ENCODE data around the gene PBX1. TPM values are rescaled to one million over a fixed set of nuclear protein-coding genes. Genes with fewer than 3 reads are reported as not detected.

Gene PBX1
- total RNA-seq, 2 experiments from 2014 or later = not detected

GRCh38 chr1:164629971-164630370 is 71.0 kb downstream of the PBX1 start:
- Mint-ChIP-seq H3K36me3 (ENCODE audit: low read depth) (no peaks in the 10 kb centered on the region), H3K4me3 (no peak overlapping the region), H3K27ac (no peak overlapping the region), H3K4me1 (ENCODE audit: low read depth) (no peaks in the 10 kb centered on the region), H3K9me3 (no peaks in the 10 kb centered on the region), H3K27me3 (peaks cover 1% of the 10 kb centered on the region)
- no peak for ATAC-seq
- no peak for DNase-seq
- CTCF ChIA-PET = no interaction called here
- POLR2A ChIA-PET = no interaction called here
- intact Hi-C loops (cut with micrococcal nuclease) = no loop called here
- no peak for TF ChIP-seq CTCF (IDR thresholded peaks at IDR 0.05)

GRCh38 chr1:164630626-164631396 is 71.8 kb downstream of the PBX1 start:
- TF ChIP-seq CTCF (IDR thresholded peaks at IDR 0.05) = no peak
- no peak for DNase-seq
- intact Hi-C loops (cut with micrococcal nuclease) = no loop called here
- ChIA-PET POLR2A (no interaction called here), CTCF (no interaction called here)
- H3K9me3 Mint-ChIP-seq = no peaks in the 10 kb centered on the region
- no peaks in the 10 kb centered on the region for H3K4me1 Mint-ChIP-seq (ENCODE audit: low read depth)
- no peaks in the 10 kb centered on the region for H3K36me3 Mint-ChIP-seq (ENCODE audit: low read depth)
- no peak overlapping the region for H3K27ac Mint-ChIP-seq
- H3K27me3 Mint-ChIP-seq = no peaks in the 10 kb centered on the region
- H3K4me3 Mint-ChIP-seq = no peak overlapping the region
- ATAC-seq = no peak

GRCh38 chr1:164631751-164632150 is 72.8 kb downstream of the PBX1 start:
- ATAC-seq = no peak
- intact Hi-C loops (cut with micrococcal nuclease) = no loop called here
- Mint-ChIP-seq H3K4me3 (no peak overlapping the region), H3K27me3 (no peaks in the 10 kb centered on the region), H3K36me3 (ENCODE audit: low read depth) (no peaks in the 10 kb centered on the region), H3K27ac (no peak overlapping the region), H3K9me3 (no peaks in the 10 kb centered on the region), H3K4me1 (ENCODE audit: low read depth) (no peaks in the 10 kb centered on the region)
- CTCF ChIA-PET = no interaction called here
- POLR2A ChIA-PET = no interaction called here
- DNase-seq = no peak
- no peak for TF ChIP-seq CTCF (IDR thresholded peaks at IDR 0.05)

GRCh38 chr1:164633997-164634396 is 75.0 kb downstream of the PBX1 start:
- no peak overlapping the region for H3K27ac Mint-ChIP-seq
- H3K27me3 Mint-ChIP-seq = no peaks in the 10 kb centered on the region
- no peaks in the 10 kb centered on the region for H3K9me3 Mint-ChIP-seq
- ATAC-seq (no peak), DNase-seq (no peak)
- no peak for TF ChIP-seq CTCF (IDR thresholded peaks at IDR 0.05)
- intact Hi-C loops (cut with micrococcal nuclease) = no loop called here
- no peaks in the 10 kb centered on the region for H3K36me3 Mint-ChIP-seq (ENCODE audit: low read depth)
- POLR2A ChIA-PET = no interaction called here
- CTCF ChIA-PET = no interaction called here
- no peak overlapping the region for H3K4me3 Mint-ChIP-seq
- no peaks in the 10 kb centered on the region for H3K4me1 Mint-ChIP-seq (ENCODE audit: low read depth)

GRCh38 chr1:164635059-164635802 is 76.2 kb downstream of the PBX1 start:
- Mint-ChIP-seq H3K27me3 (no peaks in the 10 kb centered on the region), H3K27ac (no peak overlapping the region), H3K36me3 (ENCODE audit: low read depth) (no peaks in the 10 kb centered on the region), H3K4me1 (ENCODE audit: low read depth) (no peaks in the 10 kb centered on the region), H3K4me3 (no peak overlapping the region), H3K9me3 (no peaks in the 10 kb centered on the region)
- ChIA-PET POLR2A (no interaction called here), CTCF (no interaction called here)
- DNase-seq (no peak), ATAC-seq (no peak)
- TF ChIP-seq CTCF (IDR thresholded peaks at IDR 0.05) = no peak
- intact Hi-C loops (cut with micrococcal nuclease) = no loop called here

Data from activated CD8-positive, alpha-beta T cell treated with anti-CD3 and anti-CD28 coated beads for 36 hours (primary cell).